ENCODE data around the gene PSD. TPM values are rescaled to one million over a fixed set of nuclear protein-coding genes. Genes with fewer than 3 reads are reported as not detected.

The PSD gene
- total and polyA plus RNA-seq, 10 of the 15 experiments (the other 5 are each of a cell fraction or from before 2014, with no cell fraction given), result 0.11 to 2.0 (median 0.49) TPM; not detected in 2

- peak; percentile 46 for TF ChIP-seq MEF2B (IDR thresholded peaks at IDR 0.05; ENCODE audit: partially characterized antibody, poor library complexity, severe bottlenecking)
- TF ChIP-seq ZNF274 (IDR thresholded peaks at IDR 0.05; ENCODE audit: insufficient read depth, insufficient read length), result no peak
- TF ChIP-seq CHD2 (IDR thresholded peaks at IDR 0.05; ENCODE audit: borderline replicate concordance, low read depth, low read length), result 0 out of 2 replicates have a peak, but pooled peaks have one; percentile 34
- TF ChIP-seq POLR2A (IDR thresholded peaks at IDR 0.05; ENCODE audit: low read depth, low read length), result peak; percentile 55
- no peak for TF ChIP-seq HDAC2 (IDR thresholded peaks at IDR 0.05)
- TF ChIP-seq CBX3 (IDR thresholded peaks at IDR 0.05; ENCODE audit: borderline replicate concordance, low read depth), result no peak
- TF ChIP-seq TCF3 (IDR thresholded peaks at IDR 0.05; ENCODE audit: borderline replicate concordance, insufficient read depth, low read depth, low read length), result 0 out of 2 replicates have a peak, but pooled peaks have one; percentile 14
- peak; percentile 82; the same call in 1 of the 2 replicates for TF ChIP-seq LARP7 (IDR thresholded peaks at IDR 0.05)
- TF ChIP-seq E4F1 (IDR thresholded peaks at IDR 0.05; ENCODE audit: borderline replicate concordance, partially characterized antibody), result no peak
- TF ChIP-seq ZBED1 (IDR thresholded peaks at IDR 0.05; ENCODE audit: borderline replicate concordance), result no peak; the same call in 1 of the 2 replicates
- TF ChIP-seq RBBP5 (conservative IDR thresholded peaks at IDR 0.05), result no peak
- TF ChIP-seq POU2F2 (IDR thresholded peaks at IDR 0.05; ENCODE audit: borderline replicate concordance, low read depth, low read length), result 0 out of 3 replicates have a peak, but pooled peaks have one; percentile 47
- TF ChIP-seq SMARCA5 (IDR thresholded peaks at IDR 0.05), result peak; percentile 35; the same call in 1 of the 2 replicates
Observed at GRCh38 chr10:102395400-102396316, 22.9 kb downstream of the PSD start, which contains the start of gene NFKB2 (continued).

Measured in GM12878 (cell line).